ENCODE measurements around the gene PPEF2. TPM values are rescaled to one million over a fixed set of nuclear protein-coding genes. Genes with fewer than 3 reads are reported as not detected.

Gene PPEF2
- total RNA-seq, 1 experiment from 2014 or later: not detected

GRCh38 chr4:75869100-75869499 lies 33.2 kb downstream of the PPEF2 start:
- no peak overlapping the region for H3K23ac ChIP-seq (ENCODE audit: insufficient read length, low read depth, low read length)
- H3K4me1 ChIP-seq (ENCODE audit: insufficient read depth, low read length): no peaks in the 10 kb centered on the region
- Mint-ChIP-seq H3K27ac (no peak overlapping the region; a peak in 1 of 7 replicates), H3K36me3 (ENCODE audit: insufficient read depth in 1 of 3, low read depth in 3 of 3) (no peaks in the 10 kb centered on the region), H3K4me3 (no peak overlapping the region), H3K9me3 (no peaks in the 10 kb centered on the region; a peak in 1 of 5 replicates), H3K27me3 (ENCODE audit: low read depth) (no peaks in the 10 kb centered on the region), H3K4me1 (no peaks in the 10 kb centered on the region)
- H4K20me1 ChIP-seq (ENCODE audit: control insufficient read depth, insufficient read depth, insufficient read length): no peaks in the 10 kb centered on the region
- DNase-seq: no peak
- TF ChIP-seq, protein P1, sequence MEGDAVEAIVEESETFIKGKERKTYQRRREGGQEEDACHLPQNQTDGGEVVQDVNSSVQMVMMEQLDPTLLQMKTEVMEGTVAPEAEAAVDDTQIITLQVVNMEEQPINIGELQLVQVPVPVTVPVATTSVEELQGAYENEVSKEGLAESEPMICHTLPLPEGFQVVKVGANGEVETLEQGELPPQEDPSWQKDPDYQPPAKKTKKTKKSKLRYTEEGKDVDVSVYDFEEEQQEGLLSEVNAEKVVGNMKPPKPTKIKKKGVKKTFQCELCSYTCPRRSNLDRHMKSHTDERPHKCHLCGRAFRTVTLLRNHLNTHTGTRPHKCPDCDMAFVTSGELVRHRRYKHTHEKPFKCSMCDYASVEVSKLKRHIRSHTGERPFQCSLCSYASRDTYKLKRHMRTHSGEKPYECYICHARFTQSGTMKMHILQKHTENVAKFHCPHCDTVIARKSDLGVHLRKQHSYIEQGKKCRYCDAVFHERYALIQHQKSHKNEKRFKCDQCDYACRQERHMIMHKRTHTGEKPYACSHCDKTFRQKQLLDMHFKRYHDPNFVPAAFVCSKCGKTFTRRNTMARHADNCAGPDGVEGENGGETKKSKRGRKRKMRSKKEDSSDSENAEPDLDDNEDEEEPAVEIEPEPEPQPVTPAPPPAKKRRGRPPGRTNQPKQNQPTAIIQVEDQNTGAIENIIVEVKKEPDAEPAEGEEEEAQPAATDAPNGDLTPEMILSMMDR (conservative IDR thresholded peaks at IDR 0.05): no peak
- H2AFZ ChIP-seq (ENCODE audit: low read length): no peak overlapping the region
- no peak overlapping the region for H2AK5ac ChIP-seq (ENCODE audit: insufficient read length, low read length)
- no peaks in the 10 kb centered on the region for H3K79me1 ChIP-seq (ENCODE audit: insufficient read depth, low read depth, low read length, poor library complexity, severe bottlenecking)
- no peak overlapping the region for H4K8ac ChIP-seq (replicated peaks; ENCODE audit: insufficient read length, low read depth, low read length)
- no peak overlapping the region for H3K56ac ChIP-seq (ENCODE audit: insufficient read length, low read depth, low read length)
- no peak overlapping the region for H3K27ac ChIP-seq (ENCODE audit: insufficient read length, low read depth, low read length)
- no peak overlapping the region for H3T11ph ChIP-seq (ENCODE audit: low read length)
- H4K91ac ChIP-seq (ENCODE audit: insufficient read length, low read depth, low read length): no peak overlapping the region
- no CpG with 5 or more reads among the region's 3 CpGs for WGBS (ENCODE audit: extremely low coverage, insufficient read length, low lambda C conversion rate)
- H3K9me3 ChIP-seq (ENCODE audit: control insufficient read depth, low read depth, low read length): no peaks in the 10 kb centered on the region
- H2BK12ac ChIP-seq (ENCODE audit: insufficient read length, low read depth, low read length): no peak overlapping the region
- no peak overlapping the region for H3K14ac ChIP-seq (ENCODE audit: insufficient read depth, low read length)
- no peak overlapping the region for H2BK20ac ChIP-seq (ENCODE audit: low read depth, low read length, poor library complexity, severe bottlenecking)
- H3K4ac ChIP-seq (ENCODE audit: low read depth, low read length): no peak overlapping the region
- no peak overlapping the region for H3K9ac ChIP-seq (ENCODE audit: extremely low read depth, insufficient read length, low read length)
- H3K27me3 ChIP-seq (ENCODE audit: insufficient read depth, low read length): no peaks in the 10 kb centered on the region
- H4K5ac ChIP-seq (ENCODE audit: insufficient read length, low read depth, low read length): no peak overlapping the region
- no peak overlapping the region for H3K4me2 ChIP-seq (ENCODE audit: insufficient read depth, insufficient read length, low read length)
- no peaks in the 10 kb centered on the region for H3K23me2 ChIP-seq (ENCODE audit: insufficient read length, low read depth, low read length, poor library complexity, severe bottlenecking)
- no peaks in the 10 kb centered on the region; the same call in 1 of the 2 replicates for H3K79me2 ChIP-seq (ENCODE audit: insufficient read depth, low read length)
- H2BK120ac ChIP-seq (ENCODE audit: low read depth, low read length, poor library complexity, severe bottlenecking): no peak overlapping the region
- H3K18ac ChIP-seq (ENCODE audit: insufficient read length, low read depth, low read length): no peak overlapping the region
- H2BK5ac ChIP-seq (ENCODE audit: insufficient read length, low read length): no peak overlapping the region
- no peak overlapping the region for H2BK15ac ChIP-seq (ENCODE audit: low read depth, low read length)

Measured in H9 (cell line).